Stimulated activated CD8-positive, alpha-beta memory T cell treated with anti-CD3 and anti-CD28 coated beads, Interleukin-15, amount 100 ng/mL, for 48 hours (primary cell): ENCODE results near the gene CRYGS.

Source experiments
- DNase-seq, 2 donors: peaks; one replicate each; pipeline ENCODE4 v3.0.0-alpha.2; 2020; ENCODE audit warnings: low read depth in 2 of 2

CRYGS gene

GRCh38 chr3:186493525-186494255, 50.5 kb downstream of the CRYGS start:
- no peak for DNase-seq

DNA sequence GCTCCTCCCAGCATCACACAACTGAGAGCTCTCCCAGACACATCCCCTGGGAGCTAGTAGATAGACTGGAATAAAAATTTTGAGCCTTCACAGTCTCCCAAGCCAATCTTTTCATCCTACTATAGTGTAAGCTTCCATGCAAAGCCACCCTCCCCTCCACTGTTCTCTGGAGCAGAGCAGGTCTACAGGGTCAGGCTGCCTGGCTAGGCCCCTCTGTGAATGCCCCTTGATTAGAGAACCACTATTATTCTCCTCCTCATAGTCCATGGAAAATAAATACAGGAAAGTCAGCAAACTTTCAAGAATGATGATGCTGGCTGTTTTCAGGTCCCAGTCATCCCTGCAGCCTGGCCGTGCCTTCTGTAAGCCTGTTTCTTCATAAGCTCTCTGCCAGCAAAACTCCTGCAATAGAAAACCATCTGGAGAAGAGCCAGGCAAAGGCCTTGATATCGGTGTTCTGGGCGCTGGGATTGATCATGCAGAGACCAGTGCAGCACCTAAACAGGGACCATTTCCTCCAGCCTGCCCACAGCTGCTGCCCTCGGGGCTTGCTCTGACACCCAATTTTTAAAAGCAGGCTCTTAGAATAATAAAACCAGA, 51.7 kb downstream of the CRYGS start:
- no peak for DNase-seq

DNA sequence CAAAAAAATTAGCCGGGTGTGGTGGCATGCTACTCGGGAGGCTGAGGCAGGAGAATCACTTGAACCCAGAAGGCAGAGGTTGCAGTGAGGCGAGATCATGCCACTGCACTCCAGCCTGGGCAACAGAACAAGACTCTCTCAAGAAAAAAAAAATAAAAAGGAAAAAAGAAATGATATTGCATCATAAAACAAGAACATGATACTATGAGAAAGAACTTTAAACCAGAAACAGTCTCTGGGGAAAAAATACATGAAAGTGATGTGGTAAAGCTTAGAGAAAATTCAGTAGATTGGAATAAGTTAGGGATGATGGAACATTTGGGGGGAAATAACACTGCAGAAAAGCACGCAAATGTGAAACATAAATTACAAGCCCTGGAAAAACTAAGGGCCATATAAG, 54.7 kb downstream of the CRYGS start:
- DNase-seq, result no peak
